Keratinocyte (primary cell): Measurements from ENCODE around the gene GALNT9. TPM values are rescaled to one million over a fixed set of nuclear protein-coding genes. Genes with fewer than 3 reads are reported as not detected.

Experiments
- DNase-seq: peaks from one replicate; pipeline ENCODE4 v3.0.0-alpha.2; 2011; ENCODE audit warnings: low read depth, missing footprints, low spot score
- FAIRE-seq: peaks from 2 replicates; lab custom pipeline; 2011; peaks lifted over from hg19 to GRCh38; lab: Jason Lieb, UNC
- H2AFZ ChIP-seq: 2 replicates; pipeline ENCODE4 v1.6.0; 2012; ENCODE audit warnings: low read length, control low read depth, inconsistent platforms; ENCODE audit not compliant: control insufficient read depth
- H3K27ac ChIP-seq: 2 replicates; pipeline ENCODE4 v1.5.1; 2011; ENCODE audit warnings: low read length; ENCODE audit not compliant: control insufficient read depth, insufficient read depth
- H3K27me3 ChIP-seq: 3 replicates; pipeline ENCODE4 v1.6.0; 2011; ENCODE audit warnings: low read length; ENCODE audit not compliant: control insufficient read depth, insufficient read depth; ENCODE audit errors: extremely low read depth
- H3K36me3 ChIP-seq, 2 experiments: 2 replicates in 1 of 2; 3 replicates in 1 of 2; pipeline ENCODE4 v1.5.1; 2011; ENCODE audit warnings: low read length in 2 of 2, mild to moderate bottlenecking in 1 of 2; ENCODE audit not compliant: control insufficient read depth in 2 of 2, insufficient read depth in 2 of 2; ENCODE audit errors: extremely low read depth in 1 of 2
- H3K4me1 ChIP-seq: 3 replicates; pipeline ENCODE4 v1.5.1; 2011; ENCODE audit warnings: low read length; ENCODE audit not compliant: control insufficient read depth, insufficient read depth; ENCODE audit errors: extremely low read depth
- H3K4me2 ChIP-seq: 3 replicates; pipeline ENCODE4 v1.6.0; 2011; ENCODE audit warnings: low read depth, low read length; ENCODE audit not compliant: control insufficient read depth, insufficient read depth; ENCODE audit errors: extremely low read depth
- H3K4me3 ChIP-seq, 3 experiments: fragments of 200-600 bp in 1 of 3; sonication (generic) in 1 of 3; 2 replicates in 2 of 3; 3 replicates in 1 of 3; pipeline ENCODE4 v1.5.1; 2011 to 2016; ENCODE audit warnings: low read length in 3 of 3, mild to moderate bottlenecking in 3 of 3, control low read depth in 2 of 3, inconsistent platforms in 1 of 3, low read depth in 1 of 3, mixed read lengths in 1 of 3, mixed run types in 1 of 3, moderate library complexity in 1 of 3; ENCODE audit not compliant: control insufficient read depth in 2 of 3, insufficient read depth in 2 of 3; ENCODE audit errors: extremely low read depth in 1 of 3
- H3K79me2 ChIP-seq: 2 replicates; pipeline ENCODE4 v1.6.0; 2012; ENCODE audit warnings: low read length; ENCODE audit not compliant: control insufficient read depth, insufficient read depth
- H3K9ac ChIP-seq: 3 replicates; pipeline ENCODE4 v1.6.0; 2011; ENCODE audit warnings: low read length; ENCODE audit not compliant: control insufficient read depth, insufficient read depth; ENCODE audit errors: extremely low read depth
- H3K9me1 ChIP-seq: 3 replicates; pipeline ENCODE4 v1.6.0; 2011; ENCODE audit warnings: low read length; ENCODE audit not compliant: control insufficient read depth, insufficient read depth; ENCODE audit errors: extremely low read depth
- H3K9me3 ChIP-seq: 2 replicates; pipeline ENCODE4 v1.5.1; 2012; ENCODE audit warnings: low read depth, low read length; ENCODE audit not compliant: control insufficient read depth
- H4K20me1 ChIP-seq: 3 replicates; pipeline ENCODE4 v1.6.0; 2011; ENCODE audit warnings: low read length; ENCODE audit not compliant: control insufficient read depth, insufficient read depth; ENCODE audit errors: extremely low read depth
- CTCF ChIP-seq, 3 experiments: IDR thresholded peaks in 1 of 3; conservative IDR thresholded peaks in 1 of 3; optimal IDR thresholded peaks in 1 of 3; 2 replicates in 2 of 3; 3 replicates in 1 of 3; pipeline versions ENCODE3 to v1.5.1; 2011; ENCODE audit warnings: low read length in 3 of 3, mild to moderate bottlenecking in 3 of 3, moderate library complexity in 2 of 3, control low read depth in 1 of 3, inconsistent platforms in 1 of 3; ENCODE audit not compliant: insufficient read depth in 2 of 3; ENCODE audit errors: extremely low read depth in 1 of 3
- EZH2 ChIP-seq: IDR thresholded peaks from one replicate; pipeline ENCODE4 v1.6.1; 2012; ENCODE audit warnings: inconsistent platforms, mild to moderate bottlenecking, low read length, moderate library complexity
- dilution Hi-C: fragments of 300-500 bp; cut with MboI; formaldehyde crosslinking; loops from one replicate; pipeline ENCODE4 v1.7.0; 2020; ENCODE audit warnings: low sequenced_read_pairs; ENCODE audit not compliant: extremely low pct_ligation_motif_present
- polyA plus RNA-seq, 5 experiments: library from polyadenylated mRNA; depleted of rRNA in 3 of 5; stranded (reverse) in 3 of 5; stranded (forward) in 1 of 5; unstranded in 1 of 5; fragments of >200 nt; gene quantifications; 1 replicate in 1 of 5; 2 replicates in 3 of 5; 3 replicates in 1 of 5; pipeline versions ENCODE4 v1.2.1 to v1.2.3, GENCODE V29; 2011 to 2012; ENCODE audit warnings: missing spikeins in 2 of 5, low read depth in 1 of 5, low replicate concordance in 1 of 5

The GALNT9 gene
- polyA plus RNA-seq, 1 donor (not counting 4 experiments of a cell fraction or from before 2014, with no cell fraction given): not detected

GRCh38 chr12:132314035-132314434 is 15.4 kb downstream of the GALNT9 start:
- Histone ChIP-seq H2AFZ (no peak overlapping the region), H3K4me1 (no peaks in the 10 kb centered on the region), H3K9me3 (peaks cover 12% of the 10 kb centered on the region), H3K27ac (no peak overlapping the region), H3K4me3 (no peak overlapping the region), H3K36me3 (no peaks in the 10 kb centered on the region), H3K79me2 (no peaks in the 10 kb centered on the region), H4K20me1 (no peaks in the 10 kb centered on the region), H3K9ac (no peak overlapping the region), H3K9me1 (no peaks in the 10 kb centered on the region), H3K4me2 (no peak overlapping the region), H3K27me3 (no peaks in the 10 kb centered on the region)
- dilution Hi-C loops: no loop called here
- TF ChIP-seq EZH2 (no peak), CTCF (optimal IDR thresholded peaks at IDR 0.05 in 1 of 3, IDR thresholded peaks at IDR 0.05 in 1 of 3, conservative IDR thresholded peaks at IDR 0.05 in 1 of 3; ENCODE audit: extremely low read depth in 1 of 3, insufficient read depth in 2 of 3, low read length in 3 of 3) (no peak)
- FAIRE-seq: no peak
- DNase-seq: no peak

GRCh38 chr12:132313182-132313581 is 16.2 kb downstream of the GALNT9 start:
- no peak overlapping the region for H2AFZ ChIP-seq
- no peaks in the 10 kb centered on the region for H3K9me1 ChIP-seq
- no peaks in the 10 kb centered on the region for H3K79me2 ChIP-seq
- H3K4me3 ChIP-seq: no peak overlapping the region
- H3K4me2 ChIP-seq: no peak overlapping the region
- DNase-seq: no peak
- H3K27ac ChIP-seq: no peak overlapping the region
- no peak overlapping the region for H3K9ac ChIP-seq
- no peaks in the 10 kb centered on the region for H3K27me3 ChIP-seq
- no peaks in the 10 kb centered on the region for H4K20me1 ChIP-seq
- peaks cover 9% of the 10 kb centered on the region for H3K9me3 ChIP-seq
- TF ChIP-seq CTCF (optimal IDR thresholded peaks at IDR 0.05 in 1 of 3, IDR thresholded peaks at IDR 0.05 in 1 of 3, conservative IDR thresholded peaks at IDR 0.05 in 1 of 3; ENCODE audit: extremely low read depth in 1 of 3, insufficient read depth in 2 of 3, low read length in 3 of 3) (no peak), EZH2 (no peak)
- dilution Hi-C loops: no loop called here
- no peaks in the 10 kb centered on the region for H3K36me3 ChIP-seq
- FAIRE-seq: no peak
- H3K4me1 ChIP-seq: no peaks in the 10 kb centered on the region
